HG03460 (cell line): ENCODE results near the gene CATSPERZ.
A peak's percentile ranks its signal among the peaks of the same experiment; 100 is the strongest.
"Not testable (repeated sequence)": the region's sequence is repeated elsewhere in the genome, so short reads cannot be mapped to it uniquely, and the experiment has no call there.

Experiments used
- ATAC-seq: cut with Tn5 transposase; IDR thresholded peaks from one replicate; pipeline ENCODE4 v1.9.1; 2021; ENCODE audit not compliant: unreplicated experiment

The CATSPERZ gene

DNA sequence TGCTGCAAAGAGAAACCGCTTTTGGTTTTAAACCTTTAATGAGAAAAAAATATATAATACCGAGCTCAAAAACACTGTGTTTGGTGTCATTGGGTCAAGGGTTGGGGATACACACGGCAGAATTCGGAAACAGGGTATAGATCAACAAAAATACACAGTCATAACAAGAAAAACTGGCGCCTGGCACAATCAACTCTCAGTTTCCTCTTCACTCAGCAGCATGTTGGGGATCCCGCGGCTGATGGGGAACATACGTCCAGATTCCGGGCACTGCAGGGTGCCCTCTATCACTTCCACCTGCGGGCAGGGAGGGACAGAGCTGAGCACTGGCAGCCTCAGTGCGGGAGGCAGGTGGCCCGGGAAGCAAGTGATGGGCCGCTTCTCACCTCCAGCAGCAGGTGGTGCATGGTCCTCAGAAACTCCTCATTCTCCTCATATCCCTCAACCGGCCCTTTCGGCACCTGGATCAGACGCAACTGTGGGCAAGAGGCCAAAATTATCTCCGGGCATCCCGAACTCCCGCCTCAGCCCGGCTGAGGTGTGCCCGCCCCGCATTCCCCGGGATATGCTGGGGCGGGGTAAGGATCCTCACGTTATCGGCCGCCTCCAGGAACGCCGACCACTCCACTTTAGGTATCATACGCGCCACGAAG is 16.6 kb downstream of the CATSPERZ start:
- peak; percentile 2 for ATAC-seq

DNA sequence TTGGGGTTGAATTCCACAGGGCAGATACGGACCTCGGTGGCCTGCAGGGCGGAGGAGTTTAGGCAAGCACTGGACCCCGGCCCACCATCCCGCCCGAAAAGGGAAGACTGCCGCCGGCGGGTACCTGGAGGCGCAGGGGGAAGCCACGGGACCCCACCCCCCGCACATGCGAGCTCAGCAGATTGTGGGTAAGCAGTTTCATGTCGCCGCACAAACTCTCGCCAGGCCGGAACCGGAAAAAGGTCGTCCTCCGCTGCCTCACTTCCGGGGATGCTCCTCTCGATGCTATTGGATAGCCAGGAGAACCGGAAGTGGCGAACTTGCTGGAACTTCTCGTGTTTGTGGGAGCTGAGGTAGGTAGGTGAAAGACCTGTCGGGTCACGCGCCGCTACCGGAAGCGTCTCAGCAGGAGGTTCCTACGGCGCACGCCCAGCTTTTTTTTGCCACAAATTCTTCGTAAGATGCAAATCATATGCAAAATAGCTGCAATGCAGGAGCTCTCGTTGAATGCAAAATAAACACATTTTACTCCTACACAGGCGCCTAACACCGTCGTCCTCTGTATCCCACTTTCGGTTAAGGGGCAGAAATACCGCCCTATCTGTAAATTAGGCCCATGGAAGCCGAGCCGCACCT is 17.3 kb downstream of the CATSPERZ start, which contains the start of gene TRMT112:
Gene TRMT112 (minus strand): TSS at position 235 of the 636 bp plus-strand sequence. CDS start 33 bp downstream, at position 202.
- ATAC-seq, result peak; percentile 58

DNA sequence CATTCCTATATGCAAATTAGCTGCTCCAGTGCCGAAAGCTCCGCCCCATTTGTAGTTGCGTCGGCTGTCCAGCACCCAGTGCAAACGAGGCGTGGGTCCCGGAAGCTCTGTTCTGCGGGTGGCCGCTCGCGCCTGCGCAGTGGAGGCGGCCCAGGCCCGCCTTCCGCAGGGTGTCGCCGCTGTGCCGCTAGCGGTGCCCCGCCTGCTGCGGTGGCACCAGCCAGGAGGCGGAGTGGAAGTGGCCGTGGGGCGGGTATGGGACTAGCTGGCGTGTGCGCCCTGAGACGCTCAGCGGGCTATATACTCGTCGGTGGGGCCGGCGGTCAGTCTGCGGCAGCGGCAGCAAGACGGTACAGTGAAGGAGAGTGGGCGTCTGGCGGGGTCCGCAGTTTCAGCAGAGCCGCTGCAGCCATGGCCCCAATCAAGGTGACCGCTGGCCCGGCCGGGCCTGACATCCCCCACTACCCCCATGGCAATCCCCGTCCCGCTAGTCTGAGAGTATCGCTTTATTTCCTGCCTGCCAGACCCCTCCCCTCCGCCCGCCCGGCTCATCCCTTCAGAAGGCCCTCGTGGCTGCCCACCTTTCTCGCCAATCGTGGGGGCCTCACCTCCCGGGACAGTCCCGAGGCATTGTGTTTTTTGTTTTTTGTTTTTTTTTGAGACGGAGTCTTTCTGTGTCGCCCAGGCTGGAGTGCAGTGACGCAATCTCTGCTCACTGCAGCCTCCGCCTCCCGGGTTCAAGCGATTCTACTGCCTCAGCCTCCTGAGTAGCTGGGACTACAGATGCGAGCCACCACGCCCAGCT is 18.0 kb downstream of the CATSPERZ start, which contains the start of gene PRDX5:
Gene PRDX5 (plus strand): TSS at position 161 of the 805 bp plus-strand sequence. CDS start 95 bp downstream, at position 256.
- peak; percentile 72 for ATAC-seq

DNA sequence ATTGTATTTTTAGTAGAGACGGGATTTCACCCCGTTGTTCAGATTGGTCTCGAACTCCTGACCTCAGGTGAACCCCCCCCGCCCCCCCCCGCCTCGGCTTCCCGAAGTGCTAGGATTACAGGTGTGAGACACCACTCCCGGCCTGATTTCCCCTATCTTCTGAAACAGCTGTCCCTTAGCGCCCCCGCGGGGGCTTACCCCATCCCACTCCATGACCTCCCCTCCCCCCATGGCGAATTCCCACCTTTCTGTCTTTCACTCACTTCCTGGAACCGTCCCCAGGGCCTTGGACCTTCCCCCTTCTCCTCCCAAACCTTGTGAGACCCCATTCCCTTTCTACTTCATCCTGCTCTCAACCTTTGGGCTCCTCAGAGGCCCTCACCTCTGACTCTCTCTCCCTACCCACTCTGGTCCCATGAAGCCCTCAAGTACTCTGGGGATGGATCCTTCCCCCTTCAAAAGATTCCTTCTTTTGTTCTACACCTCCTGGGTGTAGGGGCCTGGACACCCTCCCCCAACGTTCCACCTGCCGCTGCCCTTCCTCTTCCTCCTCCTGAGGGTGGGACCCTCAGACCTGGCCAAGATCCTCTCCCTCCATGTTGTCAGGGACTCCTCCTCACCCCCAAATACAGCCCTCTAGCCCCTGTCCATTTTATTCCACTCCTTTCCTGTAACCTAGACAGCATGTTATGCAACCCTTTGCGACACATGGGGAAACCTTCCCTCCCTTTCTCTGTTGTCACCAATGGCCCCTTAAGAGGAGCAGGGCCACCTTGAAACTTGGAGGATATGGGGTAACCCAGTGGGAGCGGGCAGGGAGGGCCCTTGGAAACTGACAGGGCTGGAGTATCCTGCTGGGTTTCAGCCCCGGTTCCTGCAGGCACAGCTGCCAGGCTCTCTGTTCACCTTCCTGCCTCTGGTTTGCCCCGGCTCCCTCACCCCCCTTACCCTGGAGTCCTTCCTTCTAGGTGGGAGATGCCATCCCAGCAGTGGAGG is 18.9 kb downstream of the CATSPERZ start:
- no peak for ATAC-seq

DNA sequence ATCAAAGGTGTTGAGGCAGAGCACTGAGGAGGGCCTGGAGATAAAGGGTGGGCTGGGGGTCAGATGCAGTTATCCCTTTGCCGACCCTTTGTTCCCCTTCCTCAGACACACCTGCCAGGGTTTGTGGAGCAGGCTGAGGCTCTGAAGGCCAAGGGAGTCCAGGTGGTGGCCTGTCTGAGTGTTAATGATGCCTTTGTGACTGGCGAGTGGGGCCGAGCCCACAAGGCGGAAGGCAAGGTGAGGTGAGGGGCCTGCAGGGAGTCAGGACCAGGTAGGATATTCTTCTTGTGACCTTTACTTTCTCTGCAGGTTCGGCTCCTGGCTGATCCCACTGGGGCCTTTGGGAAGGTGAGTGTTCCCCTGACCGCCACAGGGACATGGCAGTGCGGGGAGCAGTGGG is 20.4 kb downstream of the CATSPERZ start:
- no peak for ATAC-seq

DNA sequence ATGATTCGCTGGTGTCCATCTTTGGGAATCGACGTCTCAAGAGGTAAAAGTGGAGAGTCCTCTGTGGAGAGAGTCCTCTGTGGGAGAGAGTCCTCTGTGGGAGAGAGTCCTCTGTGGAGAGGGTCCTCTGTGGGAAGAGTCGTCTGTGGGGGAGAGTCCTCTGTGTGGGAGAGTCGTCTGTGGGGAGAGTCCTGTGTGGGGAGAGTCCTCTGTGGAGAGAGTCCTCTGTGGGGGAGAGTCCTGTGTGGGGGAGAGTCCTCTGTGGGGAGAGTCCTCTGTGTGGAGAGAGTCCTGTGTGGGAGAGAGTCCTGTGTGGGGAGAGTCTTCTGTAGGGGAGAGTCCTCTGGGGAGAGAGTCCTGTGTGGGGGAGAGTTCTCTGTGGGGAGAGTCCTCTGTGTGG is 20.9 kb downstream of the CATSPERZ start:
- no peak for ATAC-seq

DNA sequence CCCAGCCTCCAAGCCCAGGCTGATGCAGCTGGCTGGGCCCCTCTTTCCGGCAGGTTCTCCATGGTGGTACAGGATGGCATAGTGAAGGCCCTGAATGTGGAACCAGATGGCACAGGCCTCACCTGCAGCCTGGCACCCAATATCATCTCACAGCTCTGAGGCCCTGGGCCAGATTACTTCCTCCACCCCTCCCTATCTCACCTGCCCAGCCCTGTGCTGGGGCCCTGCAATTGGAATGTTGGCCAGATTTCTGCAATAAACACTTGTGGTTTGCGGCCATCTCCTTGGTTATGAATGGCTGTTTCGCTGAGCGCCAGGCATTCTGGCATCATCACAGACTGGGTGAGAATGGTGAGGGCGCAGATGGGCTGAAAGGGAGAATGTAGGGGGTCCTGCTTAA is 21.4 kb downstream of the CATSPERZ start:
- no peak for ATAC-seq

DNA sequence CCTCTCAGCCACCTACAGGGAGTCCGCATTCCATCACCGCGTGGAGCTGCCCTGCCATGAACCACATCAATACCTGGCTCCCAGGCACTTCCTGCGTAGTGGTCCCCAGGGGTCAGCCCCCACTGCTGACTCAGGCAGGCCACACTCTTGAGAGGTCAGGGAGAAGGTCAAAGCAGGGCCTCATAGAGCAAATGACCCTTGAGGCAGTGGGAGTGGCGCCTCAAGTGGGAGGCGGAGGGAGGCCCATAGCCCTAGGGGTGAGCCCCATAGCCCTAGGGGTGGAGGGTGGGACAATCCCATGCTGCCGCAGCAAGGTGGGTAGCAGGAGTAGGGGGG is 22.7 kb downstream of the CATSPERZ start:
- no peak for ATAC-seq

DNA sequence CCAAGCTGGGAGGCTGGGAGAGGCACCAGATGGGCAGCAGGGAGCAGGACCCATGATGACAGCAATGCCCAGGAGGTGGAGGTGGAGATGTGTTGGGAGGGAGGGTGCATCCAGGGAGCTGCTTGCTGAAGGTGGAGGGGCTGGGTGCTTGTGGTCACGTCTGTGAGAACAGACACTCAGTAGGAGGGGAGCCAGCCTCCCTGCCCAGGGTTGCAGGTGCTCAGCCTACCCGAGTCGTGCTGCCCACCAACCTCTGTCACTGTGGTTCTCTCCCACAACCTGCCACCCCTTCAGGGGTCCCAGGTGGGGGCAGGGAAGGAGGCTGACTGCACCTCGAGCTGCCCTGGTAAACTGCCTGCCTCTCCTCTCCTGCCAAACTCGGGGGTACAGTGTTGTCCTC is 23.2 kb downstream of the CATSPERZ start:
- no peak for ATAC-seq

DNA sequence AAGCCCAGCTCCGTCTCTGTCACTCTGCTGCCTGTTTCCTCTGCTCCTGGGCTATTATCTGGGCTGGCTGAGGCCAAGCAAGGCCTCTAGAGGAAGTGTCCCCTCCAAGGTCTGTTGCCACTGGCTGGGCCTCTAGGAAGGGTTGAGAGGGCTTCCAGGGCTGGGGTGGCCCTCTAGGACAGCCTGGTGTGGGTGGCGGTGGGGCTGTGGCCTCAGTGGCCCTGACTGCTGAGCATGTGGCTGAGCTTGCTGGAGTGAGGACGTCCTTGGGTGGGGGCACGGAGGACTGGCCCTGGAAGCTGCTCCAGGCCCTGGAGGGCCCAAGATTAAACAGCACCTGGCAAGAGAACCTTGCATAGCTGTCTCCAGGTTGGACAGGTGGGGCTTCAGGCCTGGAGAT is 23.8 kb downstream of the CATSPERZ start:
- not testable (repeated sequence) for ATAC-seq

DNA sequence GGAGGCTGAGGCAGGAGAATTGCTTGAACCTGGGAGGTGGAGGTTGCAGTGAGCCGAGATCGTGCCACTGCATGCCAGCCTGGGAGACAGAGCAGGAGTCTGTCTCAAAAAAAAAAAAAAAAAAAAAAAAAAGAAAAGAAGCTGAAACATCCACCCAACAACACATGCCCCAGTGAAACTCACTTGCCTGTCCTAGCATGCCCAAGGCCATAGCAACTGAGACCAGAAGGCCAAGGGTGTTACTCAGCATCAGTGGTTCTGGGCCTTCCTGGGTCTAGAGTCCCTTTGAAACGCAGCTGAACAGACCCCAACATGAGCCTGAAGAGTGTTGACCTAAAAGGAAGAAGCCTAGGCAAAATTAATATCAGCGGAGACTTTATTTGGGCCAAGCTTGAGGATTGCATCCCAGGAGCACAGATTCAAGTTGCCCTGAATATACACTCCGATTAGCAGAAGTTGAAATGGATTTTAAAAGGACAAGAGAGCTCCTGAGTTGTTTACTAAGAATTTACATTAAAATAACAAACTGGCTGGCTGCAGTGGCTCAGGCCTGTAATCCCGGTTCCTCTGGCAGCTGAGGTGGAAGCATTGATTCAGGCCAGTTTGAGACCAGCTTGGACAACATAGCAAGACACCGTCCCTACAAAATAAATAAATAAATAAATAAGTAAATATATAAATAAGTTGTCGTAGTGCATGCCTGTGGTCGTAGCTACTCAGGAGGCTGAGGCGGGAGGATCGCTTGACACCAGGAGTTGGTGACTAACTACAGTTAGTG is 24.7 kb downstream of the CATSPERZ start:
- ATAC-seq, result no peak

DNA sequence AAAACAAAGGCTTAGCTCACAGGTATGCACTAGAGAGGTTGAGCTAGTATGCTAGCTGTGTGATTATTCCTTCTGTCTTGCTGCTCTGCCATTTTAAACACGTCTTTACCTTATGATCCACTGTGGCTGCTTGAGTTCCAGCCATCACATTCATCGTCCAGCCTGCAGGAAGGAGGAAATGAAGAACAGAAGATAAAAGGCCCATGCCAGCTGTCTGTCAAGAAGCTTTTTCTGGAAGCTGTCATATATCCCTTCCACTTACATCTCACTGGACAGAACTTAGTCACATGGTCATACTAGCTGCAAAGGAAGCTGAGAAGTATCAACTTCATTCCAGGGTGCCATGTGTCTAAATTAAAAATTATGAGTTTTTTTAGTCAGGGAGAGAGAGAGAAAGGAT is 27.2 kb downstream of the CATSPERZ start:
- no peak for ATAC-seq

DNA sequence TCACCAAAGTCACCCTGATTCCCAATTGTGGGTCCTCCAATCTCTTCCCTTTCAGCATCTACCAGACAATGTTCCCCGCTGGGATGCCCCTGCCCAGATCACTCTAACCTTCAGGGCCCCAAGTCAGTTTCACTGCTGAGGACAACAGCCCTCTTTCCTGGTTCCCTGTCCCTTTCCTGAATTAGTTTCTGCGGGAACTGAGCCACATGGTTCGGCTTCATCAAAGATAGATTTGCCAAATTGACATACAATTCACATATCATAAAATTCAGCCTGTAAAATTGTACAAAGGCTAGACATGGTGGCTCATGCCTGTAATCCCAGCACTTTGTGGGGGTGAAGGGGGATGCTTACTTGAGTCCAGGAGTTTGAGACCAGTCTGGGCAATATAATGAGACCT is 27.8 kb downstream of the CATSPERZ start:
- no peak for ATAC-seq

DNA sequence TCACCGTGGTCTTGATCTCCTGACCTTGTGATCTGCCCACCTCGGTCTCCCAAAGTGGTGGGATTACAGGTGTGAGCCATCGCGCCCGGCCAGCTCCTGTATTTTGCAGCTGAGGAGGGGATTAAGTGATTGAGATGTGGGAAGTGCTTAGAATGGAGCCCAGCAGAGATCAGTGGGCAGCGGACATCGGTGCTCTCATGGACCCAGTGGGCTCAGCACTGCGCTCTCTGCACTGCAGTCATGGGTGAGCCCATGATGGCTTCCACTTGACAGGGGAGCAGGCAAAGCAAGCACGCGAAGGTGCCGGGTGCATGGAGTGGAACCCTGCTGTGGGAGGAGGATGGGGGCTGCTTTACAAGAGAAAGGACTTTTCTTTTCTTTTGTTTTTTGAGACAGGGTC is 30.7 kb downstream of the CATSPERZ start:
- no peak for ATAC-seq

DNA sequence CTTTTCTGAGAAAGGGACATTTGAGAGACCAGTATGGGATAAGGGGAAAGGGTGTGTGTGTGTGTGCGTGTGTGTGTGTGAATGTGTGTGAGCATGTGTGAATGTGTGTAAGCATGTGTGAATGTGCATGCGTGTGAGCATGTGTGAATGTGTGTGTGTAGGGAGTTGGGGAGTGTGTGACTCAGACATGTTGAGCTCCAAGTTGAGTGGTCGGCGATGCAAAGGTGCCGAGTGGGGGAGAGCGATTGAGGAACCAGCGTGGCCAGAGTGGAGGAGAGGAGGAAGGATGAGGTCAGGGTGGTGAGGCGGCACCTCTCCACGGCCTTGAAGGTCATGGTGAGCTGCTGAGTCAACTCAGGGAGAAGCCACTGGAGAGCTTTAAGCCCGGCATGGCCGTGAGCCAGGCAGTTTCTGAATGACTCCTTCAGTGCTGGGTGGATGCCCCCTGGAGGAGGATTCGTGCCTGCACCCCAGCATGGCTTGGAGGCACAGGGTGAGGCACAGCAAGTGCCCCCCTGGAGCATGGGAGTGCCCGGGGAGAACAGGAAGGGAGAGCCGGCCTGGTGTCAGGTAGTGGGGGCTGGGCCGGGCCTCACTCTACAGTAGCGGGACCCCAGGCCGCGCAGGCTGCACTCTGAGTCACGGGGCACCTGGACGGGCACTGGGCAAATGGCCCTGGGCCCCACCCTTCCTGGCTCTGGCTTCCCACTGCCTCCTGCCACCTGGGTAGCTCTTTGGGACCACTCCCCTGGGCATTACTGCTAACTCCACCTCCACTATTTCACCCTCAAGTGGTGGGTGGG is 31.6 kb downstream of the CATSPERZ start:
- no peak for ATAC-seq

DNA sequence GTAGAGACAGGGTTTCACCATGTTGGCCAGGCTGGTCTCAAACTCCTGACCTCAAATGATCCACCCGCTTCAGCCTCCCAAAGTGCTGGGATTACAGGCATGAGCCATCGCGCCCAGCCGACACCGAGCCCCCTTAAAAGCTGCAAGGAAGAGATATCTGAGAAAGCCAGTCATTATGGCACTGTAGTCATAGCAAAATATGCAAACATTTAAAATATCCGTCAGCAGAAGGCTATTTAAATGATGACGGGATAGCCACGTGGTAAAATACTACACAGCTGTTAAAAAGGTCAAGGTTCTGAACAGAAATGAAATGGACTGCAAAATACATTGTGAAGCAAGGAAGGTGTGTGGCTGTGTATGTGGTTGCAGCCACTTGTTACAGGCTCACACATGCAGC is 33.4 kb downstream of the CATSPERZ start:
- no peak for ATAC-seq

DNA sequence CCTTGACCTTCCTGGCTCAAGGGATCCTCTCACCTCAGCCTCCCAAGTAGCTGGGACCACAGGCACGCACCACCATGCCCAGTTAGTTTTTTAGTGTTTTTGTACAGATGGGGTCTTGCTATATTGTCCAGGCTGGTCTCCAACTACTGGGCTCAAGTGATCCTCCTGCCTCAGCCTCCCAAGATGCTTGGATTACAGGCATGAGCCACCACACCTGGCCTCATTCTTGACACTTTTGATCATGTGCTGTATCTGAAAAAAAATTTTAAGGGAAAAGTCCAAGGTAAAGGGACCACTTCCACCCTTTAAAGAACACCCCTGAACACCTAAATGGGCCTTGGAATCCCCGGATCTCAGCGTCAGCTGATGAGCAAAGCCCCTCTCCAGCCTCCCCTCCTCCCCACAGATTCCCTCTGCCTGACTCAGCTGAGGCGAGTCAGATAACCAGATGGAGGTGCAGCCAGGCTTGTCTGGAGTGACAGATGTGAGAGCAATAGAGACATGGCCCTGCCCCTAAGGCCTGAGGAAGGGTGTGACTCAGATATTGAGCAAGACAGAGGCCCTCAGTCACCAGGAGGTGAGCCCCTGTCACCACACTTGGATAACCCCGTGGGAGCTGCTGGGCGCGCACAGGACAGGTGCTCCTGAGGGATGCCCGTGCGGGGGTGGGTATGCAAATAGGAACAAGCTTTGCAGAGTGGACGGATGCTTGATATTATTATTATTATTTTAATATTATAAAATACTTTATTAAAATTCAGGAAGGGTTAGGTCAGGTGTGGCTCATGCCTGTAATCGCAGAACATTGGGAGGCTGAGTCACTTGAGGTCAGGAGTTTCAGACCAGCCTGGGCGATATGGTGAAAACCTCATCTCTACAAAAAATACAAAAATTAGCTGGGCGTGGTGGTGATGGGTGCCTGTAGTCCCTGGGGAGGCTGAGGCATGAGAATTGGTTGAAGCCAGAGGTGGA is 34.9 kb downstream of the CATSPERZ start:
- ATAC-seq, result peak; percentile 76
